ENCODE data around the gene PAM16. TPM values are rescaled to one million over a fixed set of nuclear protein-coding genes. Genes with fewer than 3 reads are reported as not detected.

The PAM16 gene
- total RNA-seq, 1 donor from 2014 or later, result 106 TPM

DNA sequence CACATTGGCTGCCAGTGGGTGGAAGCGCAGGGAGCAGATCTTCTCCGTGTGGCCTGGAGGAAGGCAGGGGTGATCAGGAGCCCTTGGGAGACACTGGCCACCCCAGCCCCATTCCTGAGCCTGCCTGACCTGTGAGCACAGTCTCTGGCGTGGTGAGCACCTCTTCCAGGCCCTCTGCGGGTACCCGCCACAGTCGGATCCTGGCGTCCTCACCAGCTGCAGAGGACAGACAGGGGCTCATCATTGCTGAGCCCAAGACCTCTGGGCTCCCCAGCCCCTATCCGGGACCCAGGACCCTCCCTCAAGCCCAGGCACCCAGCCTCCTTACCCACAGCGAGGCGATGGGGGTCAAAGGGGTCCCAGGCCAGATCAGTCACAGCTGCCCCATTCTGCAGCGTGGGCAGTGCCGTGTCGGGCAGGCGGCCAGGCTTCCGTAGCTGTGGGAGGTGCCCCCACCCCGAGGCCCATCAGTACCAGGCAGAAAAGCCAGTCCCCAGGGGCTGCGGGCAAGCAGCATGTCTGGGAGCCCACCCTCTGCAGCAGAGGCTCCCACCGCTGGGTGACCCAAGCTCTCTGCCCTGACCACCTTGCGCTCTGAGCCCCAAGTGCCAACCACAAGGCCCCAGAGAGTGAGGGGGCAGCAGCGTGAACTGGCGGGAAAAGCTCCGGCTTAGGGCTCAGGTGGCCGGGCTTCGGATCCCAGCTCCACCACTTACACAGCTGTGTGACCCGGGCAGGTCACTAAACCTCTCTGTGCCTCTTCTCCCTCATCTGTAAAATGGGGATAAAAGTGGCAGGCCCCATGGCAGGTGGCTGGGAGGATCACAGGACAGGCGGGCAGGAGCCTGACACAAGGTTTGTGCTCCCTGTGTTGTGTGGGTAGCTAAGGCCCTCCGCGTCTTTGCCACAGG, 10.2 kb upstream of the PAM16 start:
- Mint-ChIP-seq H3K9me3 (no peaks in the 10 kb centered on the region), H3K4me3 (no peak overlapping the region), H3K4me1 (ENCODE audit: low read depth) (no peaks in the 10 kb centered on the region), H3K36me3 (ENCODE audit: low read depth) (peaks cover 11% of the 10 kb centered on the region), H3K27me3 (ENCODE audit: insufficient read depth) (no peaks in the 10 kb centered on the region), H3K27ac (no peak overlapping the region)
- no peak for DNase-seq (ENCODE audit: low spot score)
- intact Hi-C loops (cut with micrococcal nuclease), result no loop called here

DNA sequence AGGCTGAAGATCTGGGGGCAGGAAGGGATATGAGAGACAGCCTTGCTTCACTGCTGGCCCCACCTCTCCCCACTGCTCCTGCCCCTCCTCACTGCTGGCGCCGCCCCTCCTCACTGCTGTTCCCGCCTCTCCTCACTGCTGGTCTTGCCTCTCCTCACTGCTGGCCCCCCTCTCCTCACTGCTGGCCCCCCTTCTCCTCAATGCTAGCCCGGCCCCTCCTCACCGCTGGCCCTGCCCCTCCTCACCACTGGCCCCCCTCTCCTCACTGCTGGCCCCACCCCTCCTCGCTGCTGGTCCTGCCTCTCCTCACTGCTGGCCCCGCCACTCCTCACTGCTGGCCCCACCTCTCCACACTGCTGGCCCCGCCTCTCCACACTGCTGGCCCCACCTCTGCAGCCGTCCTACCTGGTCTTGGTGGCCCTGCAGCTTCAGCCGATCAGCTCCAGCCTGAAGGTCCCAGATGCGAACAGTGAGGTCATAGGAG, 9.5 kb upstream of the PAM16 start:
- Mint-ChIP-seq H3K27ac (no peak overlapping the region), H3K27me3 (ENCODE audit: insufficient read depth) (no peaks in the 10 kb centered on the region), H3K4me1 (ENCODE audit: low read depth) (no peaks in the 10 kb centered on the region), H3K9me3 (no peaks in the 10 kb centered on the region), H3K4me3 (no peak overlapping the region), H3K36me3 (ENCODE audit: low read depth) (peaks cover 11% of the 10 kb centered on the region)
- DNase-seq (ENCODE audit: low spot score), result no peak
- intact Hi-C loops (cut with micrococcal nuclease), result no loop called here

GRCh38 chr16:4359914-4360313, 8.8 kb upstream of the PAM16 start:
- Mint-ChIP-seq H3K27ac (no peak overlapping the region), H3K4me1 (ENCODE audit: low read depth) (no peaks in the 10 kb centered on the region), H3K36me3 (ENCODE audit: low read depth) (peaks cover 11% of the 10 kb centered on the region), H3K4me3 (no peak overlapping the region), H3K9me3 (no peaks in the 10 kb centered on the region), H3K27me3 (ENCODE audit: insufficient read depth) (no peaks in the 10 kb centered on the region)
- intact Hi-C loops (cut with micrococcal nuclease), result loop anchor here (1.0 kb wide), 1 partner anchor 42 kb away; no protein-coding TSS in a partner anchor
- DNase-seq (ENCODE audit: low spot score), result no peak

DNA sequence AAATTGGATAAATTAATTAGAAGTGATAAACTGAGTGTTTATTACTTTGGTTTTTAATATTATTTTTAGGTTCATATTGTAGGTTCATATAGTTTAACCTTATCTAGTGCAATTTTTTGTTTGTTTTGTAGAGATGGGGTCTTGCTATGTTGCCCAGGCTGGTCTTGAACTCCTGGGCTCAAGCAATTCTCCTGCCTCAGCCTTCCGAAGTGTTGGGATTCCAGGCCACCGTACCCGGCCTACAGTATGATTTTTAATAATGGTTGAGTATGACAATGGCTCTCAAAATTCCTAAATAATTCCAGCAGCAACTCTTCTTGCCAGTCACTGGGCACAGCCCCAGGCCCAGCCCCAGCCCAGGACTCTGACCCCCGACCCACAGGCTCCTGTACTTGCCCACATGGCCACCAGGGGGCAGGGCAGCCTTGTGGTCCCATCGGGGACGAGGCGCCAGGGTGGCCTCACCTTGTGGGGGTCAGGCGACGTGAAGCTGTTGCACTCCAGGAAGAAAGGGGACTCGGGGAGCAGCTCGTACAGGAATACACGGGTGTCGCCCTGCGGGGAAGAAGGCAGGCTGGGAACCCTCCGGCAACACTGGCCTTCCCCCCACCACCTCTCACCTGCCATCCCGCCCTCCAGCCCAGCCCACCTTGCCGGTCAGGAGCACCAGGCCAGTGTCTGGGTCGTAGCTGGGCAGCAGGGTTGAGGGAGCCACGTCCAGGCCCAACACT, 7.9 kb upstream of the PAM16 start:
- Mint-ChIP-seq H3K4me3 (no peak overlapping the region), H3K36me3 (ENCODE audit: low read depth) (peaks cover 11% of the 10 kb centered on the region), H3K27ac (peak overlapping the region; percentile 34), H3K4me1 (ENCODE audit: low read depth) (no peaks in the 10 kb centered on the region), H3K9me3 (no peaks in the 10 kb centered on the region), H3K27me3 (ENCODE audit: insufficient read depth) (no peaks in the 10 kb centered on the region)
- intact Hi-C loops (cut with micrococcal nuclease), result loop anchor here (1.0 kb wide), 1 partner anchor 43 kb away; no protein-coding TSS in a partner anchor
- peak; percentile 49 for DNase-seq (ENCODE audit: low spot score)

GRCh38 chr16:4358236-4358635, 7.1 kb upstream of the PAM16 start:
- no peaks in the 10 kb centered on the region for H3K4me1 Mint-ChIP-seq (ENCODE audit: low read depth)
- peaks cover 9% of the 10 kb centered on the region for H3K36me3 Mint-ChIP-seq (ENCODE audit: low read depth)
- intact Hi-C loops (cut with micrococcal nuclease), result no loop called here
- no peak overlapping the region for H3K4me3 Mint-ChIP-seq
- DNase-seq (ENCODE audit: low spot score), result no peak
- H3K27ac Mint-ChIP-seq, result no peak overlapping the region
- no peaks in the 10 kb centered on the region for H3K27me3 Mint-ChIP-seq (ENCODE audit: insufficient read depth)
- no peaks in the 10 kb centered on the region for H3K9me3 Mint-ChIP-seq

DNA sequence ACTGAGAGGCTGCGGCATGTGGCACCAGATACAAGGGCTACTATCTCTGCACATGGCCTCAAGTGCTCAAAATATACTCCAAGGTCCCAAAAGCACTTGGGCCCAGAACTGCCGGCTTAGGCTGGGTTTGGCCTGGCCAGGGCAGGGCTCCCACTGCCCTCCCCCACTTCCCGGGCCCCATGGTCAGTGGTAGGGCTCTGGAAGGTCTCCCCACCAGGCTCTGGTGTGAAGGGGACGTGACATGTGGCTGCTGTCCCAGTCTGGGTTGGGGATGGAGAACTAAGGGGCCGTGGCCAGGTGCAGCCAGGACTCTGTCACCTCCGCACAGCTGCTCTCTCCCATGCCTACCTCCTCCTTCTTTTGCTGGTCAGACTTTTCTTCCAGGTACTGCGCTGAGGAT, 5.7 kb upstream of the PAM16 start:
- no peaks in the 10 kb centered on the region for H3K9me3 Mint-ChIP-seq
- DNase-seq (ENCODE audit: low spot score), result no peak
- intact Hi-C loops (cut with micrococcal nuclease), result no loop called here
- H3K36me3 Mint-ChIP-seq (ENCODE audit: low read depth), result peaks cover 6% of the 10 kb centered on the region
- H3K27ac Mint-ChIP-seq, result no peak overlapping the region
- H3K4me3 Mint-ChIP-seq, result no peak overlapping the region
- H3K4me1 Mint-ChIP-seq (ENCODE audit: low read depth), result peaks cover under 1% of the 10 kb centered on the region
- no peaks in the 10 kb centered on the region for H3K27me3 Mint-ChIP-seq (ENCODE audit: insufficient read depth)

DNA sequence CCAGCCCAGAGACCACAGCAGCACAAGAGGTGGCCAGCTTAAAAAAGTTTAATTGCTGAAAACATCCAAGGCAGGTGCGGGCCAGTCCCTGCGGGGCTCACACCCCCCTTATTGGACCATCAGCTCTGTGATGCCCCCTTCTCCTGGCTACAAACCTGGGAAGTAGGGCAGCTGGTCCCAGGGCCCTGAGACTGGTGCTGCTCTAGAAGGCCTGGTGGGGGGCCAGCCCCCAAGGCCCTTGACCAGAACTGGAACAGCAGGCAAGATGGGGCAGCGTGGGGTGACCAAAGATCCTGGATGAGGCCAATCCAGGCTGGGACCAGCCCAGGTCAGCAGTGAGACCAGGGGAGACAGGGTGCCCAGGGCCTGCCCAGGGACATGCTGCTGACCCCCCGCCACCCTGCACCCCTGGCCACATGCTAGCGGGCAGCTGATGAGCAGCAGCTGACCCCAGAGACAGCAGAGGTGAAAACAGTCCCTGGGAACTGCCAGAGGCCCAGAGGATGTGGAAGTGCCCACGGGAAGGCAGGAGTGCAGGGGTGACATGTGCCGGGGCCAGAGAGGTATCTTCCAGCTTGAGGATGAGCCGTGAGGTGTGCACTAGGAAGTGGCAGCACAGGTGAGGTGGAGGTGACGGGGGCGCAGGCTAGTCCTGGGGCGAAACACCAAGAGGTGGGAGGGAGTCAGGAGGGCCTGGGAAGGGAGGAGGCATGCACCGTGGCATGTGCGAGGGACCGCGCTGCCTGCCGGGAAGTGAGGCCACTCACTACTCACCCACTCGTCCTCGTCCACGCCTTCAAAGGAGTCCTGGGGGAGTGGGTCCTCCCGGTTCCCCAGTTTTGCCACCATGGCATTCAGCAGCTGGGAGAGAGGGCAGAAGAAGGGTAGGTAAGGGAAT, 3.6 kb upstream of the PAM16 start:
- Mint-ChIP-seq H3K27ac (no peak overlapping the region), H3K27me3 (ENCODE audit: insufficient read depth) (no peaks in the 10 kb centered on the region), H3K9me3 (no peaks in the 10 kb centered on the region), H3K4me1 (ENCODE audit: low read depth) (peaks cover 7% of the 10 kb centered on the region), H3K4me3 (no peak overlapping the region), H3K36me3 (ENCODE audit: low read depth) (peaks cover 6% of the 10 kb centered on the region)
- DNase-seq (ENCODE audit: low spot score), result no peak
- intact Hi-C loops (cut with micrococcal nuclease), result loop anchor here (5.0 kb wide), 1 partner anchor 493 kb away; the partner anchor contains the start of genes GLYR1 and UBN1

DNA sequence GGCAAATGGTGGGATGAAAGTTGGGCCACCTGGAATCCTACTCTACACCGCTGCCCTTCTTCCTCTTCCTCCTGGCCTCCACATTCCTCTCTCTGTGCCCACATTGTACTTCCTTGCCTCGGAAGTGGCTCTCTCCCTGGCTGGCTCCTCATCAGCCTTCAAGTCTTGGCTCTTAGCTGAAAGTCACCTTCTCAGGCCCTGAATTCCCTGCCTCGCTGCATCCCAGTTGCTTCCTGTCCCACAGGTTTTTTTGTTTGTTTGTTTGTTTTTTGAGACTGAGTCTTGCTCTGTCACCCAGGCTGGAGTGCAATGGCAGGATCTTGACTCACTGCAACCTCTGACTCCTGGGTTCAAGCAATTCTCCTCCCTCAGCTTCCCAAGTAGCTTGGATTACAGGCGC, 2.6 kb upstream of the PAM16 start:
- Mint-ChIP-seq H3K36me3 (ENCODE audit: low read depth) (peaks cover 2% of the 10 kb centered on the region), H3K27me3 (ENCODE audit: insufficient read depth) (no peaks in the 10 kb centered on the region), H3K9me3 (no peaks in the 10 kb centered on the region), H3K27ac (no peak overlapping the region), H3K4me1 (ENCODE audit: low read depth) (peaks cover 7% of the 10 kb centered on the region), H3K4me3 (no peak overlapping the region)
- intact Hi-C loops (cut with micrococcal nuclease), result loop anchor here (5.0 kb wide), 1 partner anchor 494 kb away; the partner anchor contains the start of genes GLYR1 and UBN1
- DNase-seq (ENCODE audit: low spot score), result no peak

DNA sequence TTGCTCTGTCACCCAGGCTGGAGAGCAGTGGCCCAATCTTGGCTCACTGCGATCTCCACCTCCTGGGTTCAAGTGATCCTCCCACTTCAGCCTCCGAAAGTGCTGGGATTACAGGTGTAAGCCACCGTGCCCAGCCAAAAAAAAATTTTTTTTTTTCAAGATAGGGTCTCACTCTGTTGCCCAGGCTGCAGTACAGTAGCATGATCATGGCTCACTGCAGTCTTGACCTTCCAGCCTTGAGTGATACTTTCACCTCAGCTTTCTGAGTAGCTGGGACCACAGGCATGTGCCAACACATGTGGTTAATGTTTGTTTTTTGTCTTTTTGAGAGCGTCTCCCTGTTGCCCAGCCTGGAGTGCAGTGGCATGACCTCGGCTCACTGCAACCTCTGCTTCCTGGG, 1.7 kb upstream of the PAM16 start:
- Mint-ChIP-seq H3K36me3 (ENCODE audit: low read depth) (peaks cover 4% of the 10 kb centered on the region), H3K4me1 (ENCODE audit: low read depth) (peaks cover 13% of the 10 kb centered on the region), H3K27me3 (ENCODE audit: insufficient read depth) (no peaks in the 10 kb centered on the region), H3K4me3 (no peak overlapping the region), H3K9me3 (no peaks in the 10 kb centered on the region), H3K27ac (no peak overlapping the region)
- DNase-seq (ENCODE audit: low spot score), result no peak
- intact Hi-C loops (cut with micrococcal nuclease), result loop anchor here (5.0 kb wide), 1 partner anchor 494 kb away; the partner anchor contains the start of genes GLYR1 and UBN1

DNA sequence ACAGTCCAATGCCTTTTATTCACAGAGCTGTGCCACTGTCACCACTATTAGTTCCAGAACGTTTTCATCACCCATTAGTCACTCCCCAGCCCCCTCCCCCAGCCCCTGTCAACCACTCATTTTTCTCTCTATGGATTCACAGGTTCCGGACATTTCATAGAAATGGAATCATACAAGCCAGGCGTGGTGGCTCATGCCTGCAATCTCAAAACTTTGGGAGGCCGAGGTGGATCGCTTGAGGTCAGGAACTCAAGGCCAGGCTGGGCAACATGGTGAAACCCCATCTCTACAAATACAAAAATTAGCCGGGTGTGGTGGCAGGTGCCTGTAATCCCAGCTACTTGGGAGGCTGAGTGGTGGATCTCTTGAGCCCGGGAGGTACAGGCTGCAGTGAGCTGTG, 759 bp upstream of the PAM16 start:
- Mint-ChIP-seq H3K4me3 (peak overlapping the region; percentile 97), H3K4me1 (ENCODE audit: low read depth) (peaks cover 13% of the 10 kb centered on the region), H3K27ac (peak overlapping the region; percentile 93), H3K27me3 (ENCODE audit: insufficient read depth) (no peaks in the 10 kb centered on the region), H3K9me3 (no peaks in the 10 kb centered on the region), H3K36me3 (ENCODE audit: low read depth) (peaks cover 2% of the 10 kb centered on the region)
- intact Hi-C loops (cut with micrococcal nuclease), result loop anchor here (1.0 to 5.0 kb wide), 9 partner anchors 19 to 495 kb away; partner anchors contain the start of genes DNAJA3, GLYR1, HMOX2 and MGRN1
- no peak for DNase-seq (ENCODE audit: low spot score)

DNA sequence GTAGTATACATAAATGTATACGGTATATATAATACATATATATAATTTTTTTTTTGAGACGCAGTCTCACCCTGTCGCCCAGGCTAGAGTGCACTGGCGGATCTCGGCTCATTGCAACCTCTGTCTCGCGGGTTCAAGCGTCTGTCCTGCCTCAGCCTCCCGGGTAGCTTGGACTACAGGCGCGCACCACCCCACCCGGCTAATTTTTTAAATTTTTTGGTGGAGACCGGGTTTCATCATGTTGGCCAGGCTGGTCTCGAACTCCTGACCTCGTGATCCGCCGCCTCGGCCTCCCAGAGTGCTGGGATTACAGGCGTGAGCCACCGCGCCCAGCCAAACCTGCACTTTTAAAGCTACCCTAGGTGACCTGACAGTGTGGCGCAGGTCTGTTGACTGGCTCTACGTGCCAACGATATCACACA, 745 bp downstream of the PAM16 start:
- peak overlapping the region; percentile 91 for H3K27ac Mint-ChIP-seq
- intact Hi-C loops (cut with micrococcal nuclease), result loop anchor here (2.0 to 5.0 kb wide), 4 partner anchors 44 to 497 kb away; partner anchors contain the start of genes GLYR1, MGRN1 and UBN1

GRCh38 chr16:4349332-4349731, 1.8 kb downstream of the PAM16 start:
- Mint-ChIP-seq H3K9me3 (no peaks in the 10 kb centered on the region), H3K27me3 (ENCODE audit: insufficient read depth) (no peaks in the 10 kb centered on the region), H3K36me3 (ENCODE audit: low read depth) (peaks cover 2% of the 10 kb centered on the region), H3K27ac (no peak overlapping the region), H3K4me3 (peak overlapping the region; percentile 54), H3K4me1 (ENCODE audit: low read depth) (peaks cover 13% of the 10 kb centered on the region)
- DNase-seq (ENCODE audit: low spot score), result no peak
- intact Hi-C loops (cut with micrococcal nuclease), result no loop called here

More for the DNA sequence above, 745 bp downstream of the PAM16 start:
- H3K36me3 Mint-ChIP-seq (ENCODE audit: low read depth), result peaks cover 2% of the 10 kb centered on the region
- H3K4me3 Mint-ChIP-seq, result peak overlapping the region; percentile 97
- H3K9me3 Mint-ChIP-seq, result no peaks in the 10 kb centered on the region
- no peak for DNase-seq (ENCODE audit: low spot score)
- no peaks in the 10 kb centered on the region for H3K27me3 Mint-ChIP-seq (ENCODE audit: insufficient read depth)
- peaks cover 13% of the 10 kb centered on the region for H3K4me1 Mint-ChIP-seq (ENCODE audit: low read depth)

Data from activated T-helper 1 cell treated with anti-CD3 and anti-CD28 coated beads, Interleukin-12 subunit alpha, Interleukin-12 subunit beta, Interleukin-2, Interleukin-4 antibody, amounts not matched to agents 30 ng/mL and 10 ng/mL and 1 ng/mL, durations not matched to agents 14 hours and 24 hours and 36 hours (primary cell).